HepG2 (cell line): Measurements from ENCODE around the gene DEDD2. TPM values are rescaled to one million over a fixed set of nuclear protein-coding genes. Genes with fewer than 3 reads are reported as not detected.

Experiments used
- AGO1 ChIP-seq: fragments of 200-400 bp; formaldehyde crosslinking; IDR thresholded peaks from 2 replicates; pipeline ENCODE4 v1.6.1; 2017; ENCODE audit warnings: mild to moderate bottlenecking, low read depth, low read length, moderate library complexity; ENCODE audit not compliant: poor library complexity, severe bottlenecking
- AKAP8 ChIP-seq: sonication (generic); formaldehyde crosslinking; IDR thresholded peaks from 2 replicates; pipeline ENCODE4 v1.5.1; 2020; ENCODE audit warnings: mild to moderate bottlenecking, missing genetic modification reagents
- ASH2L ChIP-seq: fragments of 300-600, 200-600 bp; sonication (generic); IDR thresholded peaks from 2 replicates; pipeline ENCODE4 v1.7.0; 2017; ENCODE audit warnings: low read depth, mild to moderate bottlenecking, moderate library complexity, mixed read lengths, low read length; ENCODE audit not compliant: insufficient read length
- DRAP1 ChIP-seq: IDR thresholded peaks from 2 replicates; pipeline ENCODE4 v1.6.1; 2016; ENCODE audit warnings: missing genetic modification reagents, missing compliant biosample characterization
- E2F2 ChIP-seq: sonication (generic); formaldehyde crosslinking; IDR thresholded peaks from 2 replicates; pipeline ENCODE4 v1.4.0; 2020; ENCODE audit warnings: missing genetic modification reagents, borderline replicate concordance
- E2F5 ChIP-seq: sonication (generic); formaldehyde crosslinking; conservative IDR thresholded peaks from 2 replicates; pipeline ENCODE4 v1.4.0; 2020; ENCODE audit warnings: missing genetic modification reagents
- GATAD2A ChIP-seq: IDR thresholded peaks from 2 replicates; pipeline ENCODE4 v1.6.1; 2016
- HDAC2 ChIP-seq: sonication (generic); formaldehyde crosslinking; IDR thresholded peaks from 2 replicates; pipeline ENCODE4 v1.4.0; 2020; ENCODE audit warnings: missing genetic modification reagents
- HIC2 ChIP-seq: sonication (generic); formaldehyde crosslinking; IDR thresholded peaks from 2 replicates; pipeline ENCODE4 v1.9.0; 2022; ENCODE audit warnings: low read depth, missing genetic modification reagents
- KAT2B ChIP-seq: fragments of 150-350 bp; IDR thresholded peaks from 2 replicates; pipeline ENCODE4 v1.6.1; 2014; ENCODE audit warnings: low read depth, low read length, borderline replicate concordance
- PCBP1 ChIP-seq: fragments of 200-400 bp; formaldehyde crosslinking; IDR thresholded peaks from 2 replicates; pipeline ENCODE4 v1.6.1; 2017; ENCODE audit warnings: mild to moderate bottlenecking, low read depth, low read length, borderline replicate concordance
- PHF20 ChIP-seq: sonication (generic); formaldehyde crosslinking; IDR thresholded peaks from 2 replicates; pipeline ENCODE4 v1.5.0; 2020; ENCODE audit warnings: mild to moderate bottlenecking, missing genetic modification reagents
- SNAPC2 ChIP-seq: sonication (generic); formaldehyde crosslinking; IDR thresholded peaks from 2 replicates; pipeline ENCODE4 v1.8.1; 2022; ENCODE audit warnings: mild to moderate bottlenecking, missing genetic modification reagents
- SOX6 ChIP-seq, 2 experiments: fragments of 450-650 bp in 1 of 2; sonication (generic) in 1 of 2; formaldehyde crosslinking in 1 of 2; IDR thresholded peaks; 2 replicates each; pipeline versions ENCODE4 v1.4.0 to v1.6.1; 2017 to 2020; ENCODE audit warnings: antibody characterized with exemption in 1 of 2, mild to moderate bottlenecking in 1 of 2, missing genetic modification reagents in 1 of 2
- TBP ChIP-seq: sonication (generic); formaldehyde crosslinking; IDR thresholded peaks from 2 replicates; pipeline ENCODE4 v1.5.0; 2020; ENCODE audit warnings: missing genetic modification reagents
- ZMAT3 ChIP-seq: sonication (generic); formaldehyde crosslinking; conservative IDR thresholded peaks from 2 replicates; pipeline ENCODE4 v1.7.0; 2021; ENCODE audit warnings: missing genetic modification reagents
- ZNF414 ChIP-seq: sonication (generic); formaldehyde crosslinking; IDR thresholded peaks from 2 replicates; pipeline ENCODE4 v1.5.0; 2020; ENCODE audit warnings: missing genetic modification reagents
- ZNF530 ChIP-seq: sonication (generic); formaldehyde crosslinking; IDR thresholded peaks from 2 replicates; pipeline ENCODE4 v1.5.0; 2020; ENCODE audit warnings: low read depth, mild to moderate bottlenecking, missing genetic modification reagents
- ZNF550 ChIP-seq: sonication (generic); formaldehyde crosslinking; IDR thresholded peaks from 2 replicates; pipeline ENCODE4 v1.4.0; 2020; ENCODE audit warnings: mild to moderate bottlenecking, missing genetic modification reagents, borderline replicate concordance
- polyA plus RNA-seq, 8 experiments: library from polyadenylated mRNA; depleted of rRNA in 3 of 8; stranded (reverse) in 7 of 8; unstranded in 1 of 8; fragments of >200 nt; fragmentation: Illumina TruSeq in 4 of 8; extraction: Trizol in 4 of 8; gene quantifications; 2 replicates each; pipeline versions ENCODE4 v1.2.1 to v1.2.3, GENCODE V29; 2011 to 2016; ENCODE audit warnings: low read depth in 4 of 8, missing spikeins in 1 of 8, mixed read lengths in 1 of 8; ENCODE audit not compliant: insufficient read depth in 1 of 8
- total RNA-seq, 5 experiments: library from RNA; depleted of rRNA; stranded (reverse); fragments of >200 nt; fragmentation: Illumina TruSeq; extraction: Trizol; gene quantifications; 2 replicates each; pipeline ENCODE4 v1.2.3, GENCODE V29; 2016; ENCODE audit warnings: low read depth in 1 of 5

DEDD2 gene
- total and polyA plus RNA-seq, 2 of the 13 experiments (the other 11 are each of a cell fraction or from before 2014, with no cell fraction given) = 19.2 to 24.7 TPM

- no peak for TF ChIP-seq HDAC2
- TF ChIP-seq SOX6 (IDR thresholded peaks at IDR 0.05) = no peak
- 0 out of 2 replicates have a peak, but pooled peaks have one; percentile 34 for TF ChIP-seq SOX6 (CRISPR knock-in tag; IDR thresholded peaks at IDR 0.05)
- TF ChIP-seq PCBP1 = peak; percentile 58; the same call in 1 of the 2 replicates
- peak; percentile 79 for TF ChIP-seq ASH2L
- no peak for TF ChIP-seq ZNF530 (CRISPR knock-in tag)
- no peak for TF ChIP-seq E2F2 (CRISPR knock-in tag)
- TF ChIP-seq SNAPC2 (CRISPR knock-in tag) = no peak
- no peak for TF ChIP-seq KAT2B
- no peak for TF ChIP-seq TBP (CRISPR knock-in tag)
- no peak; the same call in 1 of the 2 replicates for TF ChIP-seq DRAP1 (CRISPR knock-in tag)
- TF ChIP-seq ZNF550 (CRISPR knock-in tag) = no peak
- TF ChIP-seq AGO1 = peak; percentile 61
- TF ChIP-seq ZMAT3 (CRISPR knock-in tag) = 0 out of 2 replicates have a peak, but pooled peaks have one; percentile 49
- TF ChIP-seq ZNF414 (CRISPR knock-in tag) = no peak
- 0 out of 2 replicates have a peak, but pooled peaks have one; percentile 8 for TF ChIP-seq GATAD2A (CRISPR knock-in tag)
- TF ChIP-seq HIC2 = no peak
- TF ChIP-seq PHF20 (CRISPR knock-in tag) = peak; percentile 45; the same call in 1 of the 2 replicates
- TF ChIP-seq AKAP8 (CRISPR knock-in tag) = 0 out of 2 replicates have a peak, but pooled peaks have one; percentile 11
- TF ChIP-seq E2F5 = no peak
Measured at GRCh38 chr19:42254089-42254849, 36.8 kb upstream of the DEDD2 start (continued).
